ENCODE measurements around the gene MRPS31. TPM values are rescaled to one million over a fixed set of nuclear protein-coding genes. Genes with fewer than 3 reads are reported as not detected.

The MRPS31 gene
- total RNA-seq, 1 donor from 2014 or later: 22.5 TPM

DNA sequence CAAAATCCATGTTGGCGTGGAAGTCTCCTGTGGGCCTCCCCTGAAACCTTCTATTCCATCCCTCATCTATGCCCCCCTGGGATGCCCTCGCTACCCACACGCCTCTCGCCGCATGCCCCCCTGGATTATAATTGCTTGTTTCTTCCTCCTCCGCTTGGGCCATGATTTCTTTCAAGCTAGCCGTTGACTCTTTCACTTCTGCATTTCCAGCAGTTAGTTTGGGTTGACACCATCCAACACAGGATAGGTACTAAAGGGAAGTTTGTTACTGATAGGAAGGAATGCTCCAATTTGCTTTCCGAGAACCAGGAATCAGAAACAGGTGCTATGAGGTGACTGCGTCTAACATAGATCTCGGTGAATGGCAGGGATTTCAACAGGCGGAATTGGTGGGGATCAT, 10.7 kb upstream of the MRPS31 start:
- no peak overlapping the region for H3K4me3 ChIP-seq (ENCODE audit: low read depth, low read length)

GRCh38 chr13:40780822-40781401, 9.9 kb upstream of the MRPS31 start:
- TF ChIP-seq, protein P1, sequence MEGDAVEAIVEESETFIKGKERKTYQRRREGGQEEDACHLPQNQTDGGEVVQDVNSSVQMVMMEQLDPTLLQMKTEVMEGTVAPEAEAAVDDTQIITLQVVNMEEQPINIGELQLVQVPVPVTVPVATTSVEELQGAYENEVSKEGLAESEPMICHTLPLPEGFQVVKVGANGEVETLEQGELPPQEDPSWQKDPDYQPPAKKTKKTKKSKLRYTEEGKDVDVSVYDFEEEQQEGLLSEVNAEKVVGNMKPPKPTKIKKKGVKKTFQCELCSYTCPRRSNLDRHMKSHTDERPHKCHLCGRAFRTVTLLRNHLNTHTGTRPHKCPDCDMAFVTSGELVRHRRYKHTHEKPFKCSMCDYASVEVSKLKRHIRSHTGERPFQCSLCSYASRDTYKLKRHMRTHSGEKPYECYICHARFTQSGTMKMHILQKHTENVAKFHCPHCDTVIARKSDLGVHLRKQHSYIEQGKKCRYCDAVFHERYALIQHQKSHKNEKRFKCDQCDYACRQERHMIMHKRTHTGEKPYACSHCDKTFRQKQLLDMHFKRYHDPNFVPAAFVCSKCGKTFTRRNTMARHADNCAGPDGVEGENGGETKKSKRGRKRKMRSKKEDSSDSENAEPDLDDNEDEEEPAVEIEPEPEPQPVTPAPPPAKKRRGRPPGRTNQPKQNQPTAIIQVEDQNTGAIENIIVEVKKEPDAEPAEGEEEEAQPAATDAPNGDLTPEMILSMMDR (IDR thresholded peaks at IDR 0.05; ENCODE audit: insufficient read depth, low read length, poor library complexity, severe bottlenecking): no peak

More for the DNA sequence above, 10.7 kb upstream of the MRPS31 start:
- H3K27me3 ChIP-seq (ENCODE audit: control insufficient read depth, insufficient read depth, low read length): no peaks in the 10 kb centered on the region
- no peaks in the 10 kb centered on the region for H3K36me3 ChIP-seq (ENCODE audit: control insufficient read depth, insufficient read depth, low read length)
- DNase-seq (ENCODE audit: low read depth): no peak
- TF ChIP-seq, protein P1 (IDR thresholded peaks at IDR 0.05; ENCODE audit: insufficient read depth, low read length, poor library complexity, severe bottlenecking): no peak

DNA sequence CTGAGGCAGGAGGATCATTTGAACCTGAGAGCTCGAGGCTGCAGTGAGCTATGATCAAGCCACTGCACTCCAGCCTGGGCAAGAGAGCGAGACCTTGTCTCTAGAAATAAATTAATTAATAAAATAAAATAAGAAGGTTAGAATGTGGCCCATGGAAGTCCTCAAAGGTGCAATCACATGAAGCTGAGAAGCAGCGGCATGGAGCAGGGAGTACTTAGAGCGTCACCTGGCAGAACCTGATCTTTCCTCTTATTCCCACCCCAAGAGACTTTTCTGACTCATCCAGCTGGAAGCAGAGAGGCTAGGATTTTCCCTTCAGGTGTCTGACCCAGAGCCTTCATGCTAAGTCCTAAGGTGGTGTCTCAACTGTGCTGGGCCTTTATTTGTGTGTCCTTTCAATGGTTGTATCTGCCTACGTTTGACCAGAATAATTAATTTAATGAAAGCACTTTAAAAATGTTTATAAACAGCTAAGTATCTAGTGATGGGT, 8.9 kb upstream of the MRPS31 start:
- no peak overlapping the region for H3K4me3 ChIP-seq (ENCODE audit: low read depth, low read length)
- H3K27me3 ChIP-seq (ENCODE audit: control insufficient read depth, insufficient read depth, low read length): no peaks in the 10 kb centered on the region
- no peaks in the 10 kb centered on the region for H3K36me3 ChIP-seq (ENCODE audit: control insufficient read depth, insufficient read depth, low read length)
- TF ChIP-seq, protein P1 (IDR thresholded peaks at IDR 0.05; ENCODE audit: insufficient read depth, low read length, poor library complexity, severe bottlenecking): no peak
- no peak for DNase-seq (ENCODE audit: low read depth)

More at GRCh38 chr13:40780822-40781401, 9.9 kb upstream of the MRPS31 start:
- no peak overlapping the region for H3K4me3 ChIP-seq (ENCODE audit: low read depth, low read length)
- H3K36me3 ChIP-seq (ENCODE audit: control insufficient read depth, insufficient read depth, low read length): no peaks in the 10 kb centered on the region
- no peak for DNase-seq (ENCODE audit: low read depth)
- H3K27me3 ChIP-seq (ENCODE audit: control insufficient read depth, insufficient read depth, low read length): no peaks in the 10 kb centered on the region

DNA sequence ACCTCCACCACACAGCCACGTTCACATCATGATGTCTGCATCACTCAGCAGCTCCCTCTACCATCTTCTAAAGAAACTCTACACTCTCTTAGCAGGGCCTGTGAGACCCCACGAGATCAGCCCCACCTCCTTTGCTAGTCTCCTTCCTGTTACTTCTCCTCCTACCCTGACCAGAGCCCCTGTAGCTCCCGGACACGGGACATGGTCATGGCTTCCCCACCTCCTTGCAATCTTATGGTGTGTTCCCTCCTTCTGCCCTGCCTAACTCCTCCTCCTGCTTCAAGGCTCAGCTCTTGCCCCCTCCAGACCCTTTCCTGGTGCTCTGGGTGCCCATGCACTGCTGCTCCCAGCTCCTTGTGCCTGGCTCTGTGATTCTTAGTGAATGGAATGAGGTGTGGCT, 8.1 kb upstream of the MRPS31 start:
- TF ChIP-seq, protein P1 (IDR thresholded peaks at IDR 0.05; ENCODE audit: insufficient read depth, low read length, poor library complexity, severe bottlenecking): no peak

DNA sequence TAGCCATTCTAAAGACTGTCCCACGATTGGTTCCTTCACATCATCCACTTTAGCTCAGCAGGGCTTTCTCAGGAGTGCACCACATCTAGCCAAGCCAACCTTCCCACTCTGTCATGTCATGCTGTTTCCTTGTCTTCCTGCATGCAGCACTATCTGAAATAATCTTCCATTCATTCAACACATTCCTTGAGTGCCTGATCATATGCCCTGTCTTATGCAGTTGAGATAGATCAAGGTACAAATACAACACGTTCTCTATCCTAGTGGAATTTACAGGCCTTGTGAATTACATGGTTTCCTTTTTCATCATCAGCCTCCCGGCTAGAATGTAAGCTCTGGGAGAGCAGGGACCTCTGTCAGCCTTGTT, 6.8 kb upstream of the MRPS31 start:
- TF ChIP-seq, protein P1 (IDR thresholded peaks at IDR 0.05; ENCODE audit: insufficient read depth, low read length, poor library complexity, severe bottlenecking): no peak
- Histone ChIP-seq H3K27me3 (ENCODE audit: control insufficient read depth, insufficient read depth, low read length) (no peaks in the 10 kb centered on the region), H3K4me3 (ENCODE audit: low read depth, low read length) (no peak overlapping the region), H3K36me3 (ENCODE audit: control insufficient read depth, insufficient read depth, low read length) (no peaks in the 10 kb centered on the region)
- no peak for DNase-seq (ENCODE audit: low read depth)

More for the DNA sequence above, 8.1 kb upstream of the MRPS31 start:
- Histone ChIP-seq H3K36me3 (ENCODE audit: control insufficient read depth, insufficient read depth, low read length) (no peaks in the 10 kb centered on the region), H3K27me3 (ENCODE audit: control insufficient read depth, insufficient read depth, low read length) (no peaks in the 10 kb centered on the region), H3K4me3 (ENCODE audit: low read depth, low read length) (no peak overlapping the region)
- DNase-seq (ENCODE audit: low read depth): no peak

Measured in kidney epithelial cell (primary cell).